HepG2 (cell line): ENCODE data around the gene CDC14A. TPM values are rescaled to one million over a fixed set of nuclear protein-coding genes. Genes with fewer than 3 reads are reported as not detected.

Experiments
- ATAC-seq: fragments of 200-7000 bp; cut with Tn5 transposase; 3 replicates; pipeline ENCODE4 v1.9.1; 2020; ENCODE audit warnings: mild to moderate bottlenecking, moderate library complexity
- BruUV-seq: library from RNA; stranded (reverse); fragments of 400-500 nt; replicated peaks from 2 replicates; lab custom pipeline; 2021; lab: Mats Ljungman, UMichigan
- CTCF ChIA-PET: fragments of 300-600 bp; formaldehyde crosslinking; extraction: SDS; loops from one replicate; lab custom pipeline; 2021; ENCODE audit warnings: low total read pairs, inconsistent platforms, low intra/inter-chr PET ratio; lab: Yijun Ruan, JAX
- POLR2A ChIA-PET: fragments of 350-600 bp; sonication (Branson Sonifier 250); formaldehyde crosslinking; loops from one replicate; lab custom pipeline; 2020; ENCODE audit warnings: antibody characterized with exemption, inconsistent platforms; lab: Yijun Ruan, JAX
- DNase-seq: peaks from one replicate; pipeline ENCODE4 v3.0.0-alpha.2; 2015; ENCODE audit warnings: low spot score
- FAIRE-seq: peaks from 3 replicates; lab custom pipeline; 2011; peaks lifted over from hg19 to GRCh38; lab: Jason Lieb, UNC
- H2AFZ ChIP-seq: one replicate; pipeline ENCODE4 v1.6.1; 2011; ENCODE audit warnings: low read length, inconsistent platforms
- H3K27ac ChIP-seq: fragments of 300-600 bp; 3 replicates; pipeline ENCODE4 v1.8.0; 2011; ENCODE audit warnings: mixed run types, mild to moderate bottlenecking, mixed read lengths, low read length, inconsistent platforms; ENCODE audit not compliant: insufficient read depth; ENCODE audit errors: extremely low read length
- H3K27me3 ChIP-seq, 2 experiments: fragments of 200-600 bp in 1 of 2; 2 replicates in 1 of 2; 3 replicates in 1 of 2; pipeline versions ENCODE4 v1.6.0 to v1.8.0; 2011; ENCODE audit warnings: low read length in 2 of 2, mild to moderate bottlenecking in 2 of 2, moderate library complexity in 2 of 2, inconsistent platforms in 1 of 2; ENCODE audit not compliant: insufficient read depth in 2 of 2, control insufficient read depth in 1 of 2
- H3K36me3 ChIP-seq, 2 experiments: fragments of 200-600 bp in 1 of 2; replicated peaks in 1 of 2; 2 replicates in 1 of 2; 3 replicates in 1 of 2; pipeline versions ENCODE4 v1.5.1 to v1.8.0; 2011; ENCODE audit warnings: low read length in 2 of 2, inconsistent platforms in 1 of 2; ENCODE audit not compliant: insufficient read depth in 2 of 2, control insufficient read depth in 1 of 2
- H3K4me1 ChIP-seq: 2 replicates; pipeline ENCODE4 v1.5.1; 2012; ENCODE audit warnings: low read length, inconsistent platforms; ENCODE audit not compliant: insufficient read depth
- H3K4me2 ChIP-seq: 2 replicates; pipeline ENCODE4 v1.6.0; 2011; ENCODE audit warnings: low read depth, low read length, inconsistent platforms
- H3K4me3 ChIP-seq, 3 experiments: fragments of 200-600 bp in 1 of 3; sonication (generic), shearing (Covaris generic) in 1 of 3; replicated peaks in 1 of 3; 2 replicates each; pipeline ENCODE4 v1.5.1; 2011 to 2016; ENCODE audit warnings: low read length in 3 of 3, inconsistent platforms in 2 of 3, low read depth in 2 of 3, mild to moderate bottlenecking in 2 of 3, control low read depth in 1 of 3, mixed read lengths in 1 of 3; ENCODE audit not compliant: insufficient read depth in 1 of 3
- H3K79me2 ChIP-seq: one replicate; pipeline ENCODE4 v1.6.1; 2011; ENCODE audit warnings: low read length, inconsistent platforms; ENCODE audit not compliant: insufficient read depth
- H3K9ac ChIP-seq: 2 replicates; pipeline ENCODE4 v1.6.0; 2011; ENCODE audit warnings: mild to moderate bottlenecking, low read depth, low read length, inconsistent platforms; ENCODE audit not compliant: insufficient read depth
- H3K9me3 ChIP-seq: 2 replicates; pipeline ENCODE4 v1.5.1; 2012; ENCODE audit warnings: mild to moderate bottlenecking, low read length
- H4K20me1 ChIP-seq: 2 replicates; pipeline ENCODE4 v1.6.0; 2011; ENCODE audit warnings: inconsistent platforms, mild to moderate bottlenecking, low read length, moderate library complexity; ENCODE audit not compliant: insufficient read depth
- BRCA1 ChIP-seq: sonication (generic); formaldehyde crosslinking; IDR thresholded peaks from 2 replicates; pipeline ENCODE4 v1.4.0; 2020; ENCODE audit warnings: missing genetic modification reagents
- NAIF1 ChIP-seq: sonication (generic); formaldehyde crosslinking; IDR thresholded peaks from 2 replicates; pipeline ENCODE4 v1.5.0; 2020; ENCODE audit warnings: mild to moderate bottlenecking, missing genetic modification reagents, borderline replicate concordance
- NFKB2 ChIP-seq: sonication (generic); formaldehyde crosslinking; IDR thresholded peaks from 2 replicates; pipeline ENCODE4 v1.4.0; 2020; ENCODE audit warnings: missing genetic modification reagents, borderline replicate concordance
- TBP ChIP-seq: sonication (generic); formaldehyde crosslinking; IDR thresholded peaks from 2 replicates; pipeline ENCODE4 v1.5.0; 2020; ENCODE audit warnings: missing genetic modification reagents
- ZBTB20 ChIP-seq: sonication (generic); formaldehyde crosslinking; IDR thresholded peaks from 2 replicates; pipeline ENCODE4 v1.8.1; 2023; ENCODE audit warnings: missing genetic modification reagents, low read depth, mild to moderate bottlenecking, borderline replicate concordance
- ZNF20 ChIP-seq: sonication (generic); formaldehyde crosslinking; IDR thresholded peaks from 2 replicates; pipeline ENCODE4 v1.4.0; 2020; ENCODE audit warnings: mild to moderate bottlenecking, moderate library complexity, missing genetic modification reagents
- ZNF724P ChIP-seq: sonication (generic); formaldehyde crosslinking; IDR thresholded peaks from 2 replicates; pipeline ENCODE4 v1.8.0; 2022; ENCODE audit warnings: missing genetic modification reagents, borderline replicate concordance
- ZSCAN31 ChIP-seq: sonication (generic); formaldehyde crosslinking; IDR thresholded peaks from 2 replicates; pipeline ENCODE4 v1.5.0; 2020; ENCODE audit warnings: low read depth, mild to moderate bottlenecking, missing genetic modification reagents
- whole genome bisulfite sequencing: methylation state at CpG from one replicate; pipeline ENCODE4 v1.1.6; 2017; ENCODE audit warnings: low lambda C conversion rate; 5-methylcytosine and 5-hydroxymethylcytosine counted together
- in situ Hi-C: cut with HindIII; loops from 2 replicates; pipeline ENCODE4 v1.10.0; 2017; ENCODE audit warnings: low pct_unique_long_range_greater_than_20kb; ENCODE audit not compliant: extremely low pct_ligation_motif_present
- intact Hi-C: fragments of 100-400 bp; cut with micrococcal nuclease; formaldehyde crosslinking; loops from one replicate; pipeline ENCODE4 v1.10.0; 2022; ENCODE audit not compliant: unreplicated experiment
- polyA plus RNA-seq, 8 experiments: library from polyadenylated mRNA; depleted of rRNA in 3 of 8; stranded (reverse) in 7 of 8; unstranded in 1 of 8; fragments of >200 nt; fragmentation: Illumina TruSeq in 4 of 8; extraction: Trizol in 4 of 8; gene quantifications; 2 replicates each; pipeline versions ENCODE4 v1.2.1 to v1.2.3, GENCODE V29; 2011 to 2016; ENCODE audit warnings: low read depth in 4 of 8, missing spikeins in 1 of 8, mixed read lengths in 1 of 8; ENCODE audit not compliant: insufficient read depth in 1 of 8
- total RNA-seq, 5 experiments: library from RNA; depleted of rRNA; stranded (reverse); fragments of >200 nt; fragmentation: Illumina TruSeq; extraction: Trizol; gene quantifications; 2 replicates each; pipeline ENCODE4 v1.2.3, GENCODE V29; 2016; ENCODE audit warnings: low read depth in 1 of 5
- TF ChIP-seq, protein P1 (sequence below): sonication (generic); formaldehyde crosslinking; IDR thresholded peaks from 2 replicates; pipeline ENCODE4 v1.8.1; 2022; ENCODE audit warnings: low read depth, mild to moderate bottlenecking, missing genetic modification reagents
- TF ChIP-seq, protein P2 (sequence below): sonication (generic); formaldehyde crosslinking; IDR thresholded peaks from 2 replicates; pipeline ENCODE4 v1.4.0; 2020; ENCODE audit warnings: mild to moderate bottlenecking, missing genetic modification reagents
- TF ChIP-seq, protein P3 (sequence below): sonication (generic); formaldehyde crosslinking; IDR thresholded peaks from 2 replicates; pipeline ENCODE4 v1.4.0; 2020; ENCODE audit warnings: mild to moderate bottlenecking, missing genetic modification reagents

Gene CDC14A
- total and polyA plus RNA-seq, 2 of the 13 experiments (the other 11 are each of a cell fraction or from before 2014, with no cell fraction given), result 2.8 to 4.9 TPM

DNA sequence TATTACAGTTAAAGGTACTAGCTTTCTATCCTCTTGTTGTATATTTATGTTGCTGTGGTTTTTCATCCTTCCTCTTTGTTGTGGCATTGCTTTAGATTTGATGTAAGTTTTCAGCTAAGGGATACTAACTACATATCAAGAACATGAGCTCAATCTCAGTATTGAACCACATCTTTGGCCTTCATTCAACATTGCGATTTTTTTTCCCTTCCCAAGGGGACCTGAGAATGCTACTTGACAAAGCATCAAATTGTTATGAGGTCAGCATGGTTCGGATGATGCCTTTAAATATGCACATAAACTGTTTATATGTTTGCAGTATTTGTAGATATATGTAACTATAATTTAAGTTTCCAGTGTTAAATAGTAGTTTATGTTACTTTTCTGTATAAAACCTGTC, 153.9 kb downstream of the CDC14A start:
- CTCF ChIA-PET, result no interaction called here
- POLR2A ChIA-PET, result no interaction called here

More for the DNA sequence above, 153.9 kb downstream of the CDC14A start:
- FAIRE-seq (no peak), DNase-seq (no peak), ATAC-seq (no peak)
- H4K20me1 ChIP-seq, result no peaks in the 10 kb centered on the region
- no peaks in the 10 kb centered on the region for H3K36me3 ChIP-seq
- H2AFZ ChIP-seq, result no peak overlapping the region
- H3K27me3 ChIP-seq, result no peaks in the 10 kb centered on the region
- TF ChIP-seq ZNF724P (CRISPR knock-in tag) (no peak), NAIF1 (CRISPR knock-in tag) (no peak), ZBTB20 (CRISPR knock-in tag) (no peak), ZSCAN31 (CRISPR knock-in tag) (no peak), BRCA1 (CRISPR knock-in tag) (no peak), ZNF20 (CRISPR knock-in tag) (no peak), NFKB2 (CRISPR knock-in tag) (no peak), TBP (no peak)
- TF ChIP-seq, protein P1, sequence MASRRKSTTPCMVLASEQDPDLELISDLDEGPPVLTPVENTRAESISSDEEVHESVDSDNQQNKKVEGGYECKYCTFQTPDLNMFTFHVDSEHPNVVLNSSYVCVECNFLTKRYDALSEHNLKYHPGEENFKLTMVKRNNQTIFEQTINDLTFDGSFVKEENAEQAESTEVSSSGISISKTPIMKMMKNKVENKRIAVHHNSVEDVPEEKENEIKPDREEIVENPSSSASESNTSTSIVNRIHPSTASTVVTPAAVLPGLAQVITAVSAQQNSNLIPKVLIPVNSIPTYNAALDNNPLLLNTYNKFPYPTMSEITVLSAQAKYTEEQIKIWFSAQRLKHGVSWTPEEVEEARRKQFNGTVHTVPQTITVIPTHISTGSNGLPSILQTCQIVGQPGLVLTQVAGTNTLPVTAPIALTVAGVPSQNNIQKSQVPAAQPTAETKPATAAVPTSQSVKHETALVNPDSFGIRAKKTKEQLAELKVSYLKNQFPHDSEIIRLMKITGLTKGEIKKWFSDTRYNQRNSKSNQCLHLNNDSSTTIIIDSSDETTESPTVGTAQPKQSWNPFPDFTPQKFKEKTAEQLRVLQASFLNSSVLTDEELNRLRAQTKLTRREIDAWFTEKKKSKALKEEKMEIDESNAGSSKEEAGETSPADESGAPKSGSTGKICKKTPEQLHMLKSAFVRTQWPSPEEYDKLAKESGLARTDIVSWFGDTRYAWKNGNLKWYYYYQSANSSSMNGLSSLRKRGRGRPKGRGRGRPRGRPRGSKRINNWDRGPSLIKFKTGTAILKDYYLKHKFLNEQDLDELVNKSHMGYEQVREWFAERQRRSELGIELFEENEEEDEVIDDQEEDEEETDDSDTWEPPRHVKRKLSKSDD (CRISPR knock-in tag), result no peak
- TF ChIP-seq, protein P2, sequence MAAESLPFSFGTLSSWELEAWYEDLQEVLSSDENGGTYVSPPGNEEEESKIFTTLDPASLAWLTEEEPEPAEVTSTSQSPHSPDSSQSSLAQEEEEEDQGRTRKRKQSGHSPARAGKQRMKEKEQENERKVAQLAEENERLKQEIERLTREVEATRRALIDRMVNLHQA (CRISPR knock-in tag), result no peak
- TF ChIP-seq, protein P3, sequence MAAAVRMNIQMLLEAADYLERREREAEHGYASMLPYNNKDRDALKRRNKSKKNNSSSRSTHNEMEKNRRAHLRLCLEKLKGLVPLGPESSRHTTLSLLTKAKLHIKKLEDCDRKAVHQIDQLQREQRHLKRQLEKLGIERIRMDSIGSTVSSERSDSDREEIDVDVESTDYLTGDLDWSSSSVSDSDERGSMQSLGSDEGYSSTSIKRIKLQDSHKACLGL, result no peak
- no peaks in the 10 kb centered on the region for H3K79me2 ChIP-seq
- H3K27ac ChIP-seq, result no peak overlapping the region
- 95% methylated on average over 2 of the region's 2 CpGs for WGBS
- H3K4me3 ChIP-seq, result no peak overlapping the region
- no peak overlapping the region for H3K9ac ChIP-seq
- BruUV-seq, result no TSS peak
- intact Hi-C loops (no loop called here), in situ Hi-C loops (no loop called here)
- no peaks in the 10 kb centered on the region for H3K4me1 ChIP-seq
- no peak overlapping the region for H3K4me2 ChIP-seq
- H3K9me3 ChIP-seq, result no peaks in the 10 kb centered on the region
